Fibroblast of the conjunctiva (primary cell): ENCODE results near the gene TIFAB.

Experiments used
- DNase-seq: peaks from one replicate; pipeline ENCODE4 v3.0.0-alpha.2; 2010; ENCODE audit warnings: low read depth

Gene TIFAB

DNA sequence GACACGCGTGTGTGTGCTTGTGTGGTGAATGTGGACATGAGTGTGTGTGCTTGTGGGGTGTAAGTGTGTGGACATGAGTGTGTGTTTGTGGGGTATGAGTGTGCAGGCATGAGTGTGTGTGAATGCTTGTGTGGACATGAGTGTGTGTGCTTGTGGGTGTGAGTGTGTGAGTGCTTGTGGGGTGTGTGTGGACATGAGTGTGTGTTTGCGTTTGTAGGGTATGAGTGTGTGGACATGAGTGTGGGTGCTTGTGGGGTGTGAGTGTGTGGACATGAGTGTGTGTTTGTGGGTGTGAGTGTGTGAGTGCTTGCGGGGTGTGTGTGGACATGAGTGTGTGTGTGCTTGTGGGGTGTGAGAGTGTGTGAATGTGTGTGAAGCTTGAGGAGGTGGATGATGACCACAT lies 29.8 kb upstream of the TIFAB start:
- no peak for DNase-seq

DNA sequence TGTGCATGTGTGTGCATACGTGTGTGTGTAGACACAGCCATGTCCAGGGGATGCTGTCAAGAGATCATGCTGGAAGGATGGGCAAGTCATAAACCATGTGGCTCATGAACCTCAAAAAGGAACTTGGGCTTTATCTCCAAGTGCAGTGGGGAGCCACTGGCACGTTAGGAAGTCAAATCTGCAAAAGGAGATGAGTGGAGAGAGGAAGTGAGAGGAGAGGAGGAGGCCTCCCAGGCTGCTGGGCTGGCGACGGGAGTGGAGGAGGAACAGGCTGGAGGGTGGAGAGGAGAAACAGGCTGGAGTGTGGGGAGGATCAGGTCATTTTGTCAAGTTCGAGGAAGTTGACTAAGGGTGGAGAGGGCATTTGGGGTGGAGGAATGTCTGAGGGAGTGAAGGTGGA lies 29.2 kb upstream of the TIFAB start:
- DNase-seq, result no peak

DNA sequence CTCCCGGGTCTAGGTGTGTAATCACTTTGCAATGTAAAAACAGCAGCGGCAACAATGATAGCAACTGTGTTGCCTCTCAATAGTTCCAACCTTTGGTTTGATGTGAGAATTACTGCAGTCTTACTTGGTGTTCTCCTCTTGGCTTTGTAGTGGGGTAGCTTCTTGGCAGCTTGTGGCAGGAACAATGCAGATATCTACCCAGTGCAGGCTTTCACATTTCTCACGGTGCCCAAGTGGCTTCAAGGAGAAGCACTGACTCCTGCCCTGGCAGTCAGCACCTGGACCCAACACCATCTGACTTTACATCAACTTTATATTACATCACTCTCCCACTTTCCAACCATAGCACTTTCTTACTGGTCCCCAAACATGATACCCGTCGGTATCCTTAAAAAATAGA lies 28.4 kb upstream of the TIFAB start:
- no peak for DNase-seq

DNA sequence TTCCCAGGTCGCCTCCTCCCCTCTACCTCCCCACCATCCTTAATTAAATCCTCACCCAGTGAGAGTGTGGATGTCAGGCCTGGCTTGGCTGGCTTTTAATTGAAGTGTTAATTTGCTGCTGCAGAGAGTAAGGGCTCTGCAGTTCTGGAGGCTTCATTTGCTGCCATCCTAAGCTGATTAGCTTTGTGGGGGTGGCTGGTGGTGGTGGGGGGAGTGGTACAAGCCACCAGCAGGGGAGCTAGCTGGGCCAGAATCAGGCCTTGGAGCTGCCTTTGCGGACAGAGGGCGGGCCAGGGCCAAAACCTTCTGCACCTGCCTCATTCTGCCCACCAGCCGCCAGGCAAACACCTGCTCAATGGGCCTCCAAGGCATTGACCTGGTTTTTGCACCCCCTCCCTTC lies 26.8 kb upstream of the TIFAB start:
- DNase-seq, result no peak

DNA sequence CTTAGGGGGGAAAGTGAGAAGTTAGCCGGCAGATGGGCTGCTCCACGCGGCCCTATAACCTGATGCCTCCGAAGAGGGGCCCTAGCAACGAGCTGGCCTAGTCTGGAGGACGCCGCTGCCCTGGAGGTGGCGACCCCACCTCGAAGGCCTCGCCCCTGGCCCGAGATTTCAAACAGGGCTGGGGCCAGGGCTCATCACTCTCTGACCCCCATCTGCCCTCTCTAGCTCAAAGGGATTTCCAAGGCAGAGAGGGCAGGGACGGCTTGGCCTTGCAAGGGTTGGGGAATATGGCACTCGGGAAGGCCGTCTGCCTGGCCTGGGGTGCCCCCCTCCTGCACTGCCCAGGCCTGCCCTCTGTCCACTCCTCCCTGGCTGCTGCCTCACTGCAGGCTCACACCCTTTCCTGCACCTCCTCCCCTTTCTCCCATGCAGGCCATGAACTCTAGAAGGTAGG lies 25.5 kb upstream of the TIFAB start:
- no peak for DNase-seq

DNA sequence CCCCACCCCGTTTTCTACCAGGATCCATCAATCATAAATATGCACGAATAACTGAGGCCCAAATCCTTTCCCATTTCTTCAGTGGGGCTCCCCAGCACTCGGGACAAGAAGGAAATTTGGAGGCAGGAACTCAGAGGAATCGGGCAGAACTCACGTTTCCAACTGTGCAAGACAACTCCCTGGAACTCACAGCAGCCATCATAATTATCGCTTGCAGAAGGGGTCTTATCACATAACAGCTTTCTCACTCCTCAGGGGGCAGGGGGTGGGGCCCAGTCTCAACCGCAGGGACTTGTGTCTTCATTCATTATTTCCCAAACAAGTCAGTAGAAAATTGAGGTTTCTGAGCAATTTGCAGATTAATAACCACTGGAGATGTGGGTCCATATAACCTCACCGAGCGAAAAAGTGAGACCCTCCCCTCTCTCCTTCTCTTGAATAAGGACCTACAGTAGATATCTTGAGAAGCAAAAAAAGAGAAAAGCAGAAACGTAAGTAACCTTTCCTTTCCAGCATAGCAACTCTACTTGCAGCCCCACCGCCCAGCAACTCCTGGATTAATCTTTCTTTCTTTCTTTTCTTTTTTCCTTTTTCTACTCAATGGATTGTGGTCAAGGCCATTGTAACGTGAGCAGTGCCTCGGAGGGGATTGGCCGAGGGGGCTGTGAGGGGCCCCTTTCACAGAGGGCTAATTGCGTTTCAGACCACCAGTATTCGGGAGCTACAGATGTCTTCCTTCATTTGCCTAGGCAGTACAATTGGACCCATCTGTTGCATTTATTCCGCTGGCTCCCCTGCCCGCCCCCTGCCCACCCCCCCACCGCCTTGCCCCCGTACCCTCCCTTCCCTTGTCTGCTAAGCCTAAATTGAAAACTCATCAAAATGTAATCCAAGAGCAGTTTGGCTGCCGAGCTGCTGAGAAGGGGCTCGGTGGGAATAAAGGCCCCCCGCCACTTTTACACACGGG lies 24.7 kb upstream of the TIFAB start:
- no peak for DNase-seq

DNA sequence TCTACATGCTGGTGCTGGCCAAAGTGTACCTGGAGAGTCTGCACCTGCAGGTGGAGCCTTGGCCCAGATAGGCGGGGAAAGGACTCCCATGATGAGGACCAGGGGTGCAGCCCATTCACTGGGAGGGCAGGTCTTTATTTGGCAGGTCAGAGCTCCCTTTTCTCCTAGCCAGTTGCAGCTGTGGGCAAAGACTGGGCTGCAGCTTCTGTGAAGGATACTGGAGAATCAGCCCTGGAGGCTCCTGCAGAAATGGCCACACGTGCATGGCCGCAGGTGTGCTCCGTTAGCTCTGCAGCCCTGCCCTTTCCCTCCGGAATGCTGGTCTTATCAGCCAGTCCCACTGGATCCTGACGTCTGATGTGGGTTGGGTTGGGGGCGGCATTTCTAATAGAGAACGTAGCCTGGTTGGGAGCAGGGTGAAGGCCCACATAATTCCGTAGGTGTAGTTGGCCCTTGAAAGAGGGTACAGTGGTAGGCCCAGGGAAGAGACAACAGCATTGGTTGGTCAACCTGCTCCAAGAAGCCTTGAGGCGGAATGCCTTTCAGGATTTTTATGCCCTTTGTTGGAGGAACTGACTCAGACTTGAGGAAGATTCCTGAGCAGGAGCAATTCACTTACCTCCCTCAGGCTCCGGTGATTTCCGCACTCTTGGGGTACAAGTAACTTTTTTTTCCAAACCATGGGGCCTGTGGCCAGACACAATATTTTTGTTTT lies 22.0 kb upstream of the TIFAB start:
- DNase-seq, result no peak

DNA sequence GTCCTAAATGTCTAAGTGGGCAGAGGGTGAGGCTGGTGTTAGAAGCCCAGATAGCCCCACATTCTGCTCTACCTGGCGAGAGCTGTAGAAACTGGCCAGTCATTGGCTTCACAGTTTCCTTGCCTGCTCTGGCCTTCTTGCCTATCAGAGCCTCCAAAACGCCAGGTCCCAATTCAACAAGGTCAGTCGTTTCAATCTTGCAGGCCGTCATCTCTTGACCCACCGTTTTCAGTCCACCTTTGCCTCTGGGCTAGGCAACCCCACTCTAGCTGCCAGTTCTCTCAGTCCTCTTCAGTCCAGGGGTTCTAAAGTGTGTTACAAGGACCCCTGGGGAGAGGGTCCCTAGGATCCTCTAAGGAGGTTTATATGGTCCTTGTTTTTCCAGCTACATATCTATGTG lies 20.0 kb upstream of the TIFAB start:
- DNase-seq, result no peak

DNA sequence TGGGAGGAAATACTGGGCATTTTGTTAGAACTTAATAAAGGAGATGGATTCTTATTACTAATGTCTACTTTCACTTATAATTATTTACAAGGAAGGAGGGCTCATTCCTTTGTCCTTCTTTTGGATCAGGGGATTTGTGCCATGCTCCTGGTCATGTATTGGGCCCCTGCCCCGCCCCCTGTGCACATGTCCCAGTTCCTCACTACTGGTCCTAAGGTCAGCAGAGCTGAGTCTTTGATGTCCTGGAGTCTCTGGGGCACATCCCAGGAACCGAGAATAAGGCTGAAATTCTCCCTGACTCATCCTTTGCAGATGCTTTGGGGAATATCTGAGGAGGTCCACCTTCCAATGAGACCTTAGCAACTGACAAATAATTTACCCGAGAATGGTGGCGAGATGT lies 19.6 kb upstream of the TIFAB start:
- no peak for DNase-seq

DNA sequence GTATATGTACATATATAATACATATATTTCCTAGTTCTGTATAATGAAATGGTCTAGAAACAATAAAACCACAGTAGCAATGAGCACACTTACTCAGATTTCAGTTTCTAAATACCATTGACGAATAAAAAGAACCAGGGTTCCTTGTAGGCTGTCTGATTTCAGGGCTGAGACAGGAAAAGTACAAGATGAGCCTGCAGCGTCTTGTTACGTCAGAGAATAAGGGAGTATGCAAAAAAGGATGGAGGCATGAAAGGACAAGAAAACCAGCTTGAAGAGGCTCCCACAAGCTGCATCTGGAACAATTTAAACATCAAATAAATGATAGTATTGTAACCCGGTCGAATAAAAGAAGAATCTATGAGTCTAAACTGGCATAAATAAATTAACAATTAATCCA lies 17.8 kb upstream of the TIFAB start:
- no peak for DNase-seq

DNA sequence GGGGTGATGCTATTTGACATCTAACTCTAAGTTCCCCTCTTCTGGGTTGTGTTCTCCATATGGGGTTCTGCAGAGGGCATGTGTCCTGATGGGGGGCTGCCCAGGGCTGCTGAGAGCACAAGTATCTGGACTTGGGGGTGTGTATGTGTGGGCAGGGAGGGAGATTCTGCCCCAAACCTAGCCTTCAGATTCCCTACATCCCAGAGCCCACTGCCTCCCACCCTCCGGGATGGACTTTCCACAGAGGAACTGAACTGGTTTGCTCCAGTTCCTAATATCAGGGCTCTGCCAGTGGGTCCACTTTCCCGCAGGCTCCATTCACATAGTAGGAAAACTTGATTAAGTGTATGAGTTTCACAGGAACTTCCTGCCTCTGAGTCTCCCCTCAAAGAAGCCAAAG lies 16.4 kb upstream of the TIFAB start:
- no peak for DNase-seq

DNA sequence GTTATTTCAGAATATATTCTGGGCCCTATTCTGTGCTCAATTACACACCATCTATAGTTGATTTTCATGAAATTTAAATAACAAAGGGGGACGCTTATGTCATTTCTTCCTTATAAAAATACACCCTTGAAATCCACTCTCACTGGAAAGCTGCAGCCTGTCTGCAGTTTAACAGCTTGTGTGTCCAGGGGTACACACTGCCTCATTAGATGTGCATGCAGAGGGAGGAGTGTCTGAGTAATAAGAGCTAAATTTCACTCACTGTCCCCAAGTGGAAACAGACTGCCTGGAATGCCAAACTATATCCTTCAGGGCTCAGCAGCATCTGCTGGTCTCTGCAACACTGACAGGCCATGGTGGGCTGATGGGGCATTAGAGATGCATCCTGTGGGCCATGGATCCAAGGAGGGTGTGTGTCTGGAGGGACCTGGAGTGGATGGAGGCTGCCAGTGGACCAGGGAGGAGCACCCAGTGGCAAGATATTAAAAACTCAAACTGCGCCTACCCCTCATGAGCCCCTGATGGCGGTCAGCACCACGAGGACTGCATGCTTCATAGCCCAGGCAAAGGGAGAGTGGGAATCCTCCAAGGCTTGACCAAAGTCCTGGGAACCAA lies 15.8 kb upstream of the TIFAB start:
- no peak for DNase-seq

DNA sequence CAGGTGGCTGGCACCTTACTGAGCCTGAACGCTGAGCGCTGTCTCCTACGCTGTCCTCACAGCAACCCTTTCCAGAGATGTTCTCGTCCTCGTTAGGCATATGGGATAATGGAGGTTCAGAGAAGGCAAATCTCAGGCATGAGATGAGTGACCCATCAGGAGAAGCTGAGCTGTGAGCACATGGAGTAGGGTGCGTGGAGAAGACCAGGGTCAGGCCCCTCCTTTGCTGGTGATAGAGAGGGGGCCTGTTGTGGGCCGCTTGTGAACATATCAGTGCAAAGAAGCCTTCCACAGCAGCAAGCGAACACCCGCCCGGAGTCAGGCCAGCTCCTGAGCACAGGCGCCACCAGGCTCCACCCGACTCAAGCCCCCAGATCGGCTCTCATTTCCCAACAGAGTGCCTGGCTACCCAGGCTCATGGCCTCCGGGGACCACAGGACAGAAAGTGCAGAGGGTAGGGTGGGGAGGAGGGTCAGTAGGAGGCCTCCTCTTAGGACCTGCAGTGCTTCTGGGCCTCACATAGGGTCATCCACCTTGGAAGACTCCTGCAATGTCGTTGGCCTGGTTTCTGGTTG lies 15.0 kb upstream of the TIFAB start:
- no peak for DNase-seq

DNA sequence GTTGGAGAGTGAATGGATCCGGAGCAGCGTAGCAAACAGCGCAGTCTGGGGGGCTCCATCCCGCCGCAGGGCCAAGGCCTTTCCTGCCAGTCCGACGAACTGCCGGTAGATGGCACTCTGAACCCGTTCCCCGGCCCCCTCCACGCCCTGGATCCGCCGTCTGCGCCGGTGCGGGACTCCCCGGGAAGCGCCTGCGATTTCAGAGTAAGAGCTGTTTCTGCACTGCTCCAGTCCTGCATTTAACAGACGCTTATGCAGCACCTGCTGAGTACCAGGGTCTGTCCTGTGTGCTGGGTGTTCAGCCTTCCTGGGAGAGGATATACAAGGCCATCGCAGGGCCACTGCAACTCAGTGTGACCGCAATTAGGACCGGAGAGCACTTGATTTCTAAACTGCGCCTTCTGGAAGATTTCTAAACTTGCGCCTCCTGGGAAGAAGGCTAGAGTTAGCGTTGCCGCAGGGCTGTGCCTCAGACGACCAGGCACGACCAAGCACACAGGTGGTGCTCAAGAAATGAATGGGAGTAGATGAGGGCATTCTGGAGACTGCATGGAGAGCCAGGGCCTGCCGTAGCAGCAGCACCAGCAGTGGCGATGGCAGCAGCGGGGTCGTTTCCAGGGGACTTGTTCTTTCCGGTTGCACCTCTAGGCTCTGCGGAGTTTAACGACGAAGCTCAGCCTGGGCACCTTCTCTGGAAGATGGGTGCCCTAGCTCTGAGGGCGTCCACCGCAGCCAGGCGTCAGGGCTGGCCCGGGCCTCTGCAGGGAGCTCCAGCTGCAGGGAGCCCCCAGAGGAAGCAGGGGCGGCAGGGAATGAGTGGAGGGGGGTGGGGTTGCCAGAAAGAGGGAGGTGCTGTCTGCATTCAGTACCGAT lies 14.3 kb upstream of the TIFAB start:
- DNase-seq, result peak; percentile 29

DNA sequence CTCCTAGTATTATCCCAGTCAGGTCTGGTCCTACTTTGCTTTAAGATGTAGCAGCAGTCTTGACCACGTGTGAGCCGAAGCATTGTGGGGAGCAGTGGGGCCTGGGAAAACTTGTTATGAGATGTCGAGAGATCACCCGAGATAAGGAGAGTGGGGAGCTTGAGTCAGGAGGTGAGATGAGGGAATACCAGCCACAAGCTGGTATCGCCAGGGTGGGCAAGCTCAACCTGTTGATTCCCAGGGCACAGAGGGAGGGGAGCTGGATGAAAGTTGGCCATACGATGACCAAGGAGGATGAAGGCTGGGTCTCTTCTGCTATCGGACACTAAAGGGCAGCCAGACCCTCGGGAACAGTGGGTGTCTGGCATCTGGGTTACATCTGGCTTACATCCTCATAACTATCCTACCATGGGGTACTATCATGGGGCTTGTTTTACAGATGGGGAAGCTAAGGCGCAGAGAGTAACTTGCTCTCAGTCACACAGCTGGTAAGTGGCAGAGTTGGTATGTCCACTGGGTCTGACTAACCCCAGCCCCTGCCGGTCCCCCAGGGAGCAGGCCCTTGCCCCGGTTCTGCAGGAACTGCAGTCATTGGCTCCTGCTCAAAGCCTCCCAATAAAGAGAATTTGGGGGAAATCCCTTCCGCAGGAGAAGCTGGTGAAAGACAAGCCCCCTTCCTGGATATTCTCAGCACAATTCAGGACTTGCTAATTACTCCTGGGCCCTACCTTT lies 13.4 kb upstream of the TIFAB start:
- no peak for DNase-seq

DNA sequence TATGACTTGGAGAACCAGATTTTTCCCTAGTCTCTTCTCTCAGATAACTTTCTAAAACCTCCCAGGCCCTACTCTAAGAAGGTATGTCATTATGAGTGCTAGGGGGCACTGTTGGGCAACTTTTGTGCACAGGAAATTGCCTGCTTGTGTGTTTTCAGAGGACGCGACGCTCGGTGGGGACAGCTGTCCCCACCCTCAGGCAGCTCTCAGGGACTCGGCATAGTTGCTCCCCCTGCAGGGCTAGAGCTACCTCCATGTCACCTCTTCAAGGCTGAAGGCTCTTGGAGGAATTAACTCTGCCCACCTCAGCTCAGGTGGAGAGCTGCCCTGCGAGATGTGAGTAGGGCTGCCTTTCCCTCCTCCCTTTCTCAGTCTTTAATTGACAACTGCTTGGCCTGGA lies 10.2 kb upstream of the TIFAB start:
- DNase-seq, result peak; percentile 18

DNA sequence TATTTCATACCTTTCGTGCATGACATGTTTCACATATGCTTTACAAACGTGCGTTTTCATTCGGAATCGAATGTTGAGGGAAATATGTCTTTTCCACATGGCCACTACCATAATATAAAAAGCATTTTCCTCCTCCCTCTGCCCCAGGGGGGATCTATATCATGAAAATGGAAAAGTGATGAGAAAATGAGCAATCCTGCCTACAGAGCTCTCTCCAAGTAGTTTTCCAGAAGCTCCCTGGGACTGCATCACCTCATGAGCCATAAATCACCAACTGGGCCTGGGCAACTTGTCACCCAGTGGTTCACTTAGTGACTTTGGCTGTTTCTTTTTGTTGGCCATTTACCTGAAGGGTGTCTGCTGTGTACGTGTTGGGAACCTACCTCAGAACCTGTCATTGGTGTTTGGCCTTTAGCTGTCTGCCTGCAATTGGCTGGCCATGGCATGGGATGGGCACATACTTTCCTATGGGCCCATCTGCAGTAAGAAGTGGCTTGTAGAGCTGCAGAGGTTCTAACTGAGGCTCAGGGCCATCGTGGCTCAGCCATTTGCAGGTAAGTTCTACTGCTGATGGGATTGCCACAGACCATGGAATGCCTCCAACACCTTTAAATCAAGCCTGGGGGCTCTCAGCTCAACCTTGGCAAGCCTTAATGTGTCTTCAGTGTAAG lies 9.5 kb upstream of the TIFAB start:
- DNase-seq, result no peak

DNA sequence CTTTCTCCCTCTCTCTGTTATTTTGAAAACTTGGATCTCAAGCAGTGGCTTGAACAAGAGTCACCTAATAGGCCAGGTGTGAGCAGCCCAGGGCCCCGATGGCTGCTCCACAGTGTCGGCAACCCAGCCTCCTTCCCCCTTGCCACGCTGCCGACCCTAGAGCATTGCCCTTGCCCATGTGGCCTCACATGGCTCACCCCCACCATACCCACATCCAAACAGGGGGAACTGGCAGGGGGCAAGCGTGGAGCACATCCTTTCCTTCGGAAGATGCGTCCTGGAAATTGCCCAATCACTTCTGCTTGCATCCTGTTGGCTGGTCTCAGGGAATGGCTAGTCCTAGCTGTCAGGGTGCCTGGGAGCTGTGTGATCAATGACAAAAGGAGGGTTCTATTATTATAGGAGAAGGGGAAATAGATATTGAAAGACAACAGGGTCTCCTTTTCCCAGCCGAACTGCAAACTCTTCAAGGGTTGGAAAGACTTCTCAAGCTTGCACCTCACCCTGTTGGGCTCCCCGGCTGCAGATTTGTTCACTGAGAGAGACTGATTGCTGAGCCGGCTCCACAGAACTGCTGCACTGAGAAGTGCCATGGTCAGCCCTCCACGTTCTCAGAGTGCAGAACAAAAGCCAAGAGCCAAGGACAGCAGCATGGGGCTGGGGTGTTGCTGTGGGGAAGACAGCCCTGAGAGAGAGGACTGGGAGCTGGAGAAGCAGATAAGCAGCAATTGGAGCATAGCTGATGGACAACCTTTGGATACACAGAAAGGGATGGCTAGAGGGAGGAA lies 8.3 kb upstream of the TIFAB start:
- no peak for DNase-seq

DNA sequence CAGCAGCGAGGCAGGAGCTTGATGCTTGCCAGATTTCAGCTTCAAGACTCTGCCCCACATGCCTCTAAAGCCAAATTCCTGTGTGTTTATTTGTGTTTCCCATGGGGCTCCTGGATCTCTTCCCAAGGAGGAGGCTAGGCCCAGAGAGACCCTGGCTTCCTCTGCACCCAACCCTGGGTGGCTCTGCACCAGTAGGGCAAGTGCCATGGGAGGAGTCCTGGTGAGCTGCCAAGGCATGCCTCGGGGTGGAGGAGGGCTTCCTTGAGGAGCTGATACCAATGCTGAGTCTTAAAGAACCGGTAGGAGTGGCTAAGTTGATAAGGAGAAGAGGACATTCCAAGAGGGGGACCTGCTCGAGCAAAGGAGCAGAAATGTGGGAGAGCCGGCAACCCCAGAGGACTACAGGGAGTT lies 6.8 kb upstream of the TIFAB start:
- peak; percentile 10 for DNase-seq
